ENCODE results near the gene ITGAD. TPM values are rescaled to one million over a fixed set of nuclear protein-coding genes. Genes with fewer than 3 reads are reported as not detected.
"Not testable (repeated sequence)": the region's sequence is repeated elsewhere in the genome, so short reads cannot be mapped to it uniquely, and the experiment has no call there.

ITGAD gene
- total RNA-seq, 1 experiment from 2014 or later, result not detected

GRCh38 chr16:31428638-31429247, 35.6 kb downstream of the ITGAD start:
- no peak for DNase-seq (ENCODE audit: extremely low read depth, low read depth)

GRCh38 chr16:31429314-31429713, 36.2 kb downstream of the ITGAD start:
- DNase-seq (ENCODE audit: extremely low read depth, low read depth), result no peak

- no peak for DNase-seq (ENCODE audit: extremely low read depth, low read depth)
Observed at GRCh38 chr16:31429796-31430195, 36.7 kb downstream of the ITGAD start.

GRCh38 chr16:31430380-31431052, 37.4 kb downstream of the ITGAD start:
- no peak for DNase-seq (ENCODE audit: extremely low read depth, low read depth)

- no peak for DNase-seq (ENCODE audit: extremely low read depth, low read depth)
Observed at GRCh38 chr16:31435341-31436220, 42.4 kb downstream of the ITGAD start.

- DNase-seq (ENCODE audit: extremely low read depth, low read depth), result no peak
Observed at GRCh38 chr16:31436221-31437045, 43.3 kb downstream of the ITGAD start.

- DNase-seq (ENCODE audit: extremely low read depth, low read depth), result no peak
Observed at GRCh38 chr16:31438414-31438813, 45.3 kb downstream of the ITGAD start.

- DNase-seq (ENCODE audit: extremely low read depth, low read depth), result not testable (repeated sequence)
Observed at GRCh38 chr16:31439023-31439422, 45.9 kb downstream of the ITGAD start.

GRCh38 chr16:31439519-31439918, 46.4 kb downstream of the ITGAD start:
- DNase-seq (ENCODE audit: extremely low read depth, low read depth), result no peak

- no peak for DNase-seq (ENCODE audit: extremely low read depth, low read depth)
Observed at GRCh38 chr16:31440516-31441184, 47.5 kb downstream of the ITGAD start.

GRCh38 chr16:31441956-31442355, 48.8 kb downstream of the ITGAD start:
- no peak for DNase-seq (ENCODE audit: extremely low read depth, low read depth)

- DNase-seq (ENCODE audit: extremely low read depth, low read depth), result not testable (repeated sequence)
Observed at GRCh38 chr16:31445931-31446330, 52.8 kb downstream of the ITGAD start.

- no peak for DNase-seq (ENCODE audit: extremely low read depth, low read depth)
Observed at GRCh38 chr16:31451201-31451600, 58.1 kb downstream of the ITGAD start.

- peak; percentile 82 for DNase-seq (ENCODE audit: extremely low read depth, low read depth)
Observed at GRCh38 chr16:31451681-31452351, 58.7 kb downstream of the ITGAD start.

GRCh38 chr16:31452631-31453106, 59.5 kb downstream of the ITGAD start:
- DNase-seq (ENCODE audit: extremely low read depth, low read depth), result peak; percentile 51

GRCh38 chr16:31453255-31454204, 60.4 kb downstream of the ITGAD start:
- DNase-seq (ENCODE audit: extremely low read depth, low read depth), result peak; percentile 89

GRCh38 chr16:31455601-31456314, 62.6 kb downstream of the ITGAD start:
- no peak for DNase-seq (ENCODE audit: extremely low read depth, low read depth)

GRCh38 chr16:31456988-31457360, 63.8 kb downstream of the ITGAD start:
- DNase-seq (ENCODE audit: extremely low read depth, low read depth), result no peak
